CD4-positive, alpha-beta T cell treated with Interferon gamma for 1 hour (primary cell): Measurements from ENCODE around the gene FOXP1.

ENCODE experiments used
- DNase-seq: peaks from one replicate; pipeline ENCODE4 v3.0.0-alpha.2; 2020

FOXP1 gene

DNA sequence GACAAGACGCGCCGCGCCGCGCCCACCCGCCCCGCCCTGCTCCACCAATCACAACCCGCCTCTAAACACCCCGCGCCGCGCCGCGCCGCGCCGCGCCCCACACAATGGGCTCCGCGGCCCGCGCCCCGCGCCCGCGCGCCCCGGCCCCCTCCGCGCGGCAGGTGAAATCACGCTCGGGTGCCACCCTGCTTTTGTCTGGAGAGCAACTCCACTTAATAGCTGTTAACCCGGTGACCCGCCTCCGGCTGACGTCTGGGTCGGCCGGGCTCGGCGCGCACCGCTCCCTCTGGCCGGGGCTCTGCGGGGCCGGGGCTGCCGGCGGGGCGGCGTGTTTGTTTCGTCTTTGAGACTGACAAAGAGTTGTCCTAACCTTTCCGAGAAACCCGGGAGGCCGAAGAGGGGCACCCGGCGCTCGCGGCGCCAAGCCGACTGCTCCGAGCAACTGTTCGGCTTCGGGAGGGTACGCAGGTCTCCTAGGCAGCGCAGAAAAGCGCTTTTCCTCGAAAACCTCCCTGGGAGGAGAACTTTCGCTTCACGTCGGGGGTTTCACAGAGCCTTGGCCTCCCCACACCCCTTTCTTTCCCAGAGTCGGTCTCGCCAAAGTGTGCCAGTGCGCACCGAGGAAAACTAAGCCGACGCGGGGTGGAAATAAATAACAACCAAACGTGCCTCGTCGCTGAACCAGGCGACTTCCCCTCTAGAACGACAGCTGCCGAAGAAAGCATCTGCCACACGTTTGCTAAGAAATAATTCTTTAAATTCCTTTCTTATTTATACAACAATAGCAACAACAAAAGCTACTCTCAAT, 518.4 kb downstream of the FOXP1 start:
- DNase-seq, result peak; percentile 69

DNA sequence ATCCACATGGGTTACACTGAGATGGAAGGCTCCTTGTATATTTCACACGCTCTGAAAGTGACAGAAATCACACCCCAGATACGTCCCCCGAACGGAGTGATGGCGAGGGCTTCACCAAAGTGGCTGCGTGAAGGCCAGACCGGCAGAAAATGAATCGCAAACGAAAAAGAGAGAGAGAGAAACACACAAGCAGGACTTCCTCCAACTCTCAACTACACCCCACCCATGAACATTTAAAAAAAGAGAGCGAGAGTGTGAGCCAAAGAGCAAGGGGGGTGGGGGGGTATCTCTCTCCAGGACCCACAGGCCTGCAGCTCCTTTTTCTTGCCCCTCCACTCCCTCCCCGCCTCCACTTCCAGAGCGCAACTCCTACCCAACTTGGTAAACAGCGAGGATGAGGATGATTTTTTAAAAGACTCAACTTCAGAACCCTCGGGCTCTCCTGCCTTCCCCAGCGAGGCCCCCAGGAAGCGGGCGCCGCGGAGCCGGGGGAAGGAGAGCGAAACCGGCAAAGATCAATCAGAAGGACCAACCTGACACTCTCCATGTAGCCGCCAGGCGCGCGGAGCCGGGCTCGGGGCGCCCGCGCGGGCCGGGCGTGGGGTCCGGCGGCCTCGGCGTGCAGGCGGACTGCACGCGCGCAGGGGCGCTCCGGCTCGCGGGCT, 519.1 kb downstream of the FOXP1 start:
- DNase-seq, result peak; percentile 58

DNA sequence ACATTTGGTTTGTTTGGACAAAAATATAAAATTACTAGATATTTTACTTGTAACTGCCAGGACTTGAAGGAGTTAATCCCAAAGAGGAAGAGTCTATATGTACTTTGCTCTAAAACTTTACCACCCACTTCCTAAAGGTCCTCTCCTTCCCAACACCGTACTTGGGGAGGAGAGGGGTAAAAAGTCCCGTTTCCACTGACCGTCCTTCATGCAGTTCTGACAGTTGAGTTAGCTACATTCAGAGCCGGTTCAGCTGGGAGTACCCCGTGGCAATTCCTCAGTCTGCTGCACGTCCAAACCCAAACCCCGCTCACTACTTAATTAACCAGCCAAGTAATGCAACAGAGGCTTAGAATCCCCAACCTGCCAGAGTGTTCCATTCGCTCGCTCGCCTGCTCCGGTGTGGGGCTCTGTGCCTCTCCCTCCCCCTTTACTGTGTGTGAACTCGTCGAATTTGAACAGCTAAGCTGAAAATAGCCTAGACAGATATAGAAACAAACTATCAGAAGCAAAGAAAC, 519.7 kb downstream of the FOXP1 start:
- DNase-seq, result peak; percentile 26

DNA sequence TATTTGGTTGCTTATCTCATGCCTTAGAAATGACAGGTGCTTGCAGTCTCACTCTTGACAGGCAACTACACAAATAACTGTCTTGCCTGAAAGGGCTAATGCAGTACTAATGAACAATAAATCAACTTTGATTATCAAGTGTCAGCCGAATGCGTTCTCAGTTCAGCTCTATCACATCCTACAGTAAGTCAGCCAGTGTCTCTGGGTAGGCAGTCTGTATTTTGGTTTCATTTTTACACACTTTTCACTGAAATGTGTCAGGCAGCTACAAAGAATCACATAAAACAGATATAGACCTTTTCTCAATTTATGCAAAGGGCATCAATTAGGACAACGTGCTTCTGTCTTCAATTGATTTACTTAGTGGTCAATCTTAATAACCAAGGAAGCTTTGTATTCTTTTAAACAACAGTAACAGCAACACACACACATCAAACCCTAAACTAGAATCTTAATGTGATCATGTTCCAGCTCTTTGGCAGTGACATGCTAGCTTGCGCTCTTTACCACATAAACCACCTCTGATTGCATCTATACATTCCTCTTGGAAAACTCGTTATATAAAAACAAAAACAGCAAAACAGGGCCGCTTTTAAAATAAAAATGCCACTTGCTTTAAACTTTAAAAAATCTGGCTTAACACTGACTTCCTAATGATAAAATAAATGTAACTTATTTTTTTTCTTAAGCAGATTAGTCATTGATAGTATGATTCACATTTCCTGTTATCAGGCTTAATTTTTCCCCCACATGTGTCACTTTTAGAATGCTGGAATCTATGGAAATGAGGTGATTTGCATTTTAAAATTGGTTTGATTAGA, 520.4 kb downstream of the FOXP1 start:
- no peak for DNase-seq

DNA sequence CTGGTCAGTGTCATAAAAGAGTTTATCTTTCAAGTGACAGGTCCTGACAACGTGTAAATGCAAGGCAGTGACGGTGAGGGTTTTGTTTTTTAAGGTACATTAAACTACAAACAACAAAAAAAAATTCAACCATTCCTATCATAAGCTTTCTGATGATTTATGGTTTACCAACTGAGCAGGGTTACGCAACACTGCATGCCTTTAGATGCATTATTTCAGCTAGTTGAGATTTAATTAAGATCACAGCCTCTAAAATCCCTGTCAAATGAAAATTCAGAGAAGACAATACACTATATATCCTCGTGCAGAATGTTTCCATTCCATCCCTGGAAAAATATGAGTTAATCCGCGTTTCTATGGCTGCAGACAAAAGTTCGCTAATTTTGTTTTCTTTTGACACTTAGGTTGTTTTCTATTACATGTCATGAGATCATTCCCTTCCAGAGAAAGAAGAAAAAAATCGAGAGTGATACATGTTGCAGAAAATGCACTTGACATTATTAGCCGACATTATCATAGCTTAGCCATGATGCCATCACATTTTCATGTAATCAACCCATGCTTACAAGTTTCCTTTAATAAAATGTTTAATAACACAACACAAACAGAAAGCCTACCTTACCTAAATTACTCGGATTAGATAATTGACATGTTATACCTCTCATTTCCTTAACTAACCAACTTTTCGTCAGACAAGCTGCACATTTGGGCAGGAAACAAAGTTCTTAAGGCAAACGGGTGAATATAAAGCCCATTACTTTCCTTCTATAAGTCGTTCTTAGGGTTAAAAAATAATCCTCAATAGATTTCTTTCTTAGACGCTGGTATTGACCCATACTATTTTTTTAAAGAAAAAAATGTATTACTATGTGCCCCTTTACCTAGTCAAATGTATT, 521.2 kb downstream of the FOXP1 start:
- no peak for DNase-seq

DNA sequence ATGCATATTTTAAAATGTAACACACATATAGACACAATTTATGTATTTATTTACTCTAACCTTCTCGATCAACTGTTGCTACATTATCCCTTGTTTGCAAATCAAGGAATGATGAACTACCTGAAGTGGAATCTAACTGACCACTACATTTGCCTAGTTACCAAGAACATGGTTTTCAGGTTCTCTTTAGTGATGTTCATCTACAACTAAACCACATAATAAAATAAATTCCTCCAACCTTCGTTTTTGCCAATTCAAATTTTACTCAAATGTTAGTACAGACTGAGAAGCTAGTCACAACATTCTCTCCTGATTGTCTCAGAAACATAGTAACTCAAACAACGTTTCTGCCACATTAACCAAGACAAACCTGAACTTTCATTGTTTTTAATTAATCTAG, 521.9 kb downstream of the FOXP1 start:
- no peak for DNase-seq

DNA sequence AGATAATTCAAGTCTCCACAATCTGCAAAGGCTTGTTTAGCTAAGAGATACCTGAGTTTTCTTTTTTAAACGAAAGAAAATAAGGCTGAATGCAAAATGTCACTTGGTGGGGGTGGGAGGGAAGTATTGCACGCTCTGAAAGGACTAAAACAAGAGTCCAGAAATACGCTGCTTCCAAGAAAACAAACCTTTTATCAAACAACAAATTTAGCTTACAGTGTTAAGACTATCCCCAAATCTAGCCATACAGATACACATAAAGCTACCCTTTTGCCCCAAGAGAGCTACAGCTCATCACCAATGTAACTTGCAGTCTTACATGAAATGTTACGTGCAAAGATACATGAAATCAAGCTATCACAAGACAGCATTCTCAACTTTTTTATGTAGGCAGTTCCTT, 522.5 kb downstream of the FOXP1 start:
- no peak for DNase-seq

DNA sequence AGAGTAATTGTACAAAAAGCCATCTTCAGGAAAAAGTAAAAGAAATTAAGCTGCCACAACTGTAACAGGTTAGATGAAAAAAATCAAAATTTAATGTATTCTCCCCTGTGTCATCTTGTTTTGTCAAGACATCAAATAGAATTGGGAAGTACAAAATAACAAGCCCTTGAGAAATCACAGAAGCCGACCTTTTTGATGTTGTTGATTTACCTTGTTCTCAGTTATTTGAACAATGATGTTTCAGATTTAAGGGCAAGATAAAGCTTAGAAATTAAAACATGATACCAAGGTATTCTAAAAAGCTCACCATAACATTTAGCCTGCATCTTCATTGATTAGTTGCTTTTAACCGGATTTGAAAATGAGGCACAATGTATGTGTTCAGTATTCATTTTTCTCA, 523.0 kb downstream of the FOXP1 start:
- DNase-seq, result no peak

DNA sequence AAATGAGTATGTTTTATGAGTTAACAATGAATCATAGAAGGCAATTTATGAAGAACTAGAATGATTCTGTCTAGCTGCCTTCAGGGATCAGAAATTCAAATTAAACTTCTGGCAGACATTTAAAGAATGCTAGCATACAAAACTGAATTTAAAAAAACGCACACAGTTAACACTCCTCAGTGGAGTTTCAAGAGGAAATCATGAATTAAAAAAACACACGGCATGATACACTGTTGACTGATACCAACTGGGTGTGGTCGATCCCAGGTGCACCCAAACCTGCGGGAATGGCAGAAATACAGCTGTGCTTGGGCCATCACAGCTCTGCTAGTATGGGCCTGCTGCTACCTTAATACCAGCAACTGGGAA, 526.0 kb downstream of the FOXP1 start:
- DNase-seq, result no peak

DNA sequence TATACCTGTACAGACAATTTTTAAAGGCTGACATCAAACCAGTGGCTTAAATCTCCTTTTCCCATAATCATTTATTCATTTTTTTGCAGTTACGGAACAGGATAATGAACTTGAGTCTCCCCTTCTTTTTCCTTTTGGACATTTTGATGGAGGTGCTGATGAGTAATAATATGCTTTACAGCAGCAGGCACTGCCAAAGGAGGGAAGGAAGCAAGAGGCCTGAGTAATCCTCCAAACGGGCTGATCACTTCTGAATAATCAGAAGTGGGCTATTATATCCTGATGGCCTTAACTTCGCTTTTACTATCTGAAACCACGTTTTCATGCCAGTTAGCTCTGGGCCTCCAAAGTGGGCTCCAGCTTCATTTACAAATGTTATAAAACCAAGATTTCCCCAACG, 527.2 kb downstream of the FOXP1 start:
- no peak for DNase-seq

DNA sequence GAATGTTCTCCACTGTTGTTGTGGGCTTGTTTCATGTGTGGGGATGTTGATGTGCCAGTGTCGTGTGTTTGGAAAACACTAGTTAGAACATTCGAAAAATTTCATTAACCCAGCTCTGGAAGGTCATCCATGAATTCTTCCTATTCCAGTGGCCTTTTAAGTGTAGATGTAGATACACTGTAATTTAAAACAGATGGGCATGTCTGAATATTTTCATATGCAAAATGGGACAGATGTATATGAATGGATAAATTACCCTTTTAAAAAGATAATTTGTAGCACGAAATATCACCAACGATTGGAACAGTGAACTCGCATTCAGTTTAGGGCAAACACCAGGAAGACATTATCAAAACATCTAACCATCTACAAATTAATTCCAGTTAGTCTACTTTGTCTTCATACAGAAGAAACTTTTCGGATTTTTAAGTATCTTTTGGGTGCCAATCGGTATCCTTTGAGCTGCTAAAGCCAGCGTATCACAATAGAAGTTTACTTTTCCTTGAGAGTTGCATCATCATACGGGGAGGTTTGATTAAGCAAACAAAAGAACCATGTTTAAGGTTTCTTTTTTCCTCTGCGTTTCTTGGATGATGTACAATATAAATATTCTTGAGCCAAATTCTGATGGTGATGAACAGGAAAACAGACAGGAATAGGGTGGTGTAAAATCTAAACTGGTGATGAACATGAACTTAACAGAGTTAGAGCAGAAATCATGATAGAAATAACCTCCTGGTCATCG, 528.1 kb downstream of the FOXP1 start:
- no peak for DNase-seq

DNA sequence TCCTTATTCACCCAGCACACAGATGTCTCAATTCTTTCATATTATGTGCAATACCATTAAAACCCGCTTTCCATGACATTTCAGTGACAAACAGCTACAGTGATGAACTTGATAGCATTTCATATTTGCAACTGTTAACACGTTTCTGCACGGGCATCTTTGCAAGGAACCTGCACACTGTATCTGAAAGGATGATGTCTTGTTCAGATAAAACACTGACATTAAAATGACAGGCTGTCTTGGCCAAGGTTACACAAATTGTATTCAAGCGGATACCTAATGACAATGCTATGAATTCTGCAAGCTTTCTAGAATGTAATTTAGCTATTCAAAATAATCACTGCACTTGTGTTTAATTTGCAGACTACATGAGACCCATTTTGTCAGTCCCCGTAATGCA, 529.2 kb downstream of the FOXP1 start:
- no peak for DNase-seq

DNA sequence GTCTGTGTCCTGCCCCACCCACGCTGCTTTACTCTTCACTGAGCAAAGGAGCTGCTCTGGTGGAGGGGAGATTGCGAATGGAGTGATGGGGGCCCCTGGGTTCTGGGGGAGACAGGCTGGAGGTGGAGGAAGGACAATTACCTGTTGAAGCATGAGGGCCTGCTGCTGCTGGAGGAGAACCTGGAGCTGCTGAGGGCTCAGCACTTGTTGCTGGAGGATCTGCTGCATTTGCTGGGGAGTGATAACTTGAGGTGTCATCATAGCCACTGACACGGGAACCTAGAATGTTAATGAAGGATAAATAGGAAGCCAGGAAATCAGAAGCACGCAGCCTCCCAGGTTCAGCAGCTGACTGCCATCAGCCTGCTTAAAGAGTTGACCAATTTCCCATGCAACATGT, 530.0 kb downstream of the FOXP1 start:
- DNase-seq, result no peak

DNA sequence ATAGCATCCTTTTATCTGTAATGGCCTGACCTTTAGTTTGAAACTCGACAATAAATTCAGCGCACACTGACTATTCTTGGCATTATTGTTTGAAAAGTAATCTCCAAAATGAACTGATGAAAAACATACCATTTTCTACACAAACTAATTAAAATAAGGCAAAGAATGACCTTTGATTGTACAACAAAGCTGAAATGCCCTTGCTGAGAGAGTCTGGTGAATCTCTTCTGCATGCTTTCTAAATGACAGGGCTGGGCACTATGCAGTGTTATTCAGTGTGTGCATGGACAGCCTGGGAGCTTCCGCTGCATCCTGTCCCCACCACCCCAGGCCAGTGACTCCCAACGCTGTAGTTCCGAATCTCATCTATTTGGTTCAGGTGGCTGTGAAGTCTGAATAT, 530.8 kb downstream of the FOXP1 start:
- no peak for DNase-seq

DNA sequence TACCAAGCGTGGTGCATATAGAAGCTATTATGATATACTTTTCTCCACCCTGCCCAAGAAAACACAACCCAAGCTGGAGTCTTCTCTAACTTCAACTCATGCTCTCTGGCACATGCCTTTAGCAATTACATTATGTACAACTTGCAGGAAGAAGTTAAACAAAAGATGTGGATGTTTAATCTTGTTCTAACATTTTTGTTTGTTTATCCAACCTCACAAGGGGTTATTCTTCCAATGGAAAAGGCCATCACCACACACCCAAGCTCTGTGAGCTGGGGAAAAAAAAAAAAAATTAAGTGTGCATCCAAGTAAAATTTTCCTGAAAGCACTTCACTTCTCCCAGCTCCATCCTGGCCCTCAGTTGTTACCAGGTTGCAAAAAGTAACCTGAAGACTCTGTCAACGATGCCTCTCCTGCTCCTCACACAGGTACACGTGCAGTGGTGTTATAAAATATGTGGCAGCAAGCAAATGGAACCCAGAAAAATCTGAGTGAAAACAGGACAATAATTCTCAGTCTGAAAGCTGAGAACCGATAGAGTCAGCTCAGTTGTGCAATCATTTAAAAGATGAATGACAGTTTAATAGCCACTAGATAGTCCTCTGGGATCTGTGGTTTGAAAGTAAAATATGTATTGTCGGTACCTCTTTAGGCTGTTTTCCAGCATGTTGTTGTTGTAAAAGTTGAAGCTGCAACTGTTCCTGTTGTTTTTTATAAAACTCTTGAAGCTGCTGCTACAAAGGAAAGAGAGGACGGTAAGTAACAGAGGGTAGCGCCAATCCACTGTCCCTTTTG, 531.4 kb downstream of the FOXP1 start:
- DNase-seq, result no peak

DNA sequence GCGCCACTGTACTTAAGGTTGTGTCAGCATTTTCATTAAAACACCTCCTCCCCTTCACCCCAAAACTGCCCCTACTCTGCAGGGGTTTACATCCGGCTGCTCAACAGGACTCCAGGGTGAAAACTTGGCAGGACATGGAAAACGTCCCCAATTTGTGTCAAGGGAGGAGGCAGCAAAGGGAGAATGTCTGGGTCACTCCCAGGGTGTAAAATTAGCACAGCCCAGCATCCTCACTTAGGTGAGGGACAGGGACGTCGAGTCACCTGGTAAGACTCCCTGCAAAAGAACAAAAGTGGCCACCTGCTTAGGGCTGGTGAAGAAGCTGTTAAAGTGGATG, 532.3 kb downstream of the FOXP1 start:
- DNase-seq, result no peak

DNA sequence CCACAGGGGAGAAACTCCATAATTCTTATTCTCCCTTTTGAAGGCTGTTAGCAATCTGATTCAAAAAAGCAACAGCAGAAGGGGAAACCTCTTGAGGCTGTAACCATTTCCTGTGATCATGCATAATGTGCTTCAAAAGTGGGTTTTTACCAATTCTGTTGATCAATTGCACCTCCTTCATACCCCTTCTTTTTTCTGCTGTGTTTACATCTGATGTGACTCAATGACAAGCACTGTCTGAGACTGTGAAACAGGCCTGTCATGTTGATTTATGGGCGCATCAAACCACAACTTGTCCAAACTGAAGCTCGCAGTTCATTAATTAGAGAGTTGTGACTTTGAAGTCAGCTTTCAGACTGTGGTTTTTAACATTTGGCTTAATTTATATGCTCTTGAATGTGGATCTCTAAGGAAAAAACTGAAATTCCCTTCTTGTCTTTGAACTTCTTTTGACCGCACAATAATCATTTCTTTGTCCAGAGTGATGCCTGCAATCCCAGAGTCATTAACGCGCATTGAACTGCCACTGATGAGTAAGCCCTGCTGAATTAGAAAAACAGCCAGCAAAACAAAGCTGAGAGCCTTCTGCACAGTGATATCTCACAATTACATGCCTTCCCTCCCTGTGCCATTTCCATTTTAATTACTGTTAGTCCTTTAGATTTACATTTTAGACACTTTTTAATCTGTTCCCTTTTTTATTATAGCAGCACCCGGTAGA, 532.8 kb downstream of the FOXP1 start:
- peak; percentile 23 for DNase-seq

DNA sequence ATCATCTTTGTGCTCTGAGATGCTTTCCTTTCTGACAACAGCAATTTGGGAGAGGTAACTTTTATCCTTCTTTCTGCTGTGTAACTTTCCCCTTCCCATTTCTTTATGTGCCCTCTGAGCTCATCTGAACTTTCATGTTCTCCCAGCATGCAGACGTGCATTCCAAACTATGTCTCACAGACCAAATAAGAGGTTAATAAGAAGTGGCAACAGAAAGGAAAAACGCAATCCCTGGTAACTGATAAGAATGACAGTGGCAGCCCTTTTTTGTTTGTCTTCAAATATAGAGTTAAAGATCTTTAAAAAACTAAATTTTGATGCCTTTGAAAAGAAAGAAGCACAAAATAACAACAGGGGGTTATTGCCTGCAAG, 533.4 kb downstream of the FOXP1 start:
- no peak for DNase-seq

DNA sequence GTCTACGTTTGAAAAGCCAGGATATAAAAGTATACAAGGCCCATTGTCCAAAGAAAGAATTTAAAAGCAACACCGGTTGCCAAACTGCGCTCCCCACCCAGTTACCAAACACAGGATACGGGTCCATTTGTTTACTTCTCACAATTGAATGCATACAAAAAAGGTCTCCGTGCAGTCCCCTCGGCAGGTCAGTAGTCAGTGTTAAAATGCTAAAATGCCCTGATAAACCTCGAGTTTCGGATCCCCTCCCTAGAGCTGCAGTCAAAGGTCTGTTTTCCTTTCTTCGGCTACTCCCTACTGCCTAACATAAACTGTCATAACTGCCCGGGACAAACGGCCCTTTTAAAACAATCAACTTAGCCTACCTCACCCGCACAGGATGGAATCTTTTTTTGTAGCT, 534.6 kb downstream of the FOXP1 start:
- DNase-seq, result no peak
